22Rv1 (cell line): ENCODE results near the gene TBX15.

Experiments used
- CTCF ChIP-seq: fragments of 450-650 bp; IDR thresholded peaks from 2 replicates; pipeline ENCODE4 v1.5.1; 2017; ENCODE audit warnings: mild to moderate bottlenecking
- ZFX ChIP-seq: fragments of 450-650 bp; IDR thresholded peaks from 2 replicates; pipeline ENCODE4 v1.6.1; 2017; ENCODE audit warnings: antibody characterized with exemption, borderline replicate concordance

GRCh38 chr1:118987468-118988185 is 516 bp downstream of the TBX15 start:
- TF ChIP-seq CTCF, result no peak
- TF ChIP-seq ZFX, result no peak
